Measurements from ENCODE around the gene ETV7.

GRCh38 chr6:36320475-36320874 lies 67.0 kb downstream of the ETV7 start:
- TF ChIP-seq EZH2 (IDR thresholded peaks at IDR 0.05; ENCODE audit: borderline replicate concordance, insufficient read depth, low read depth, low read length, poor library complexity, severe bottlenecking), result no peak
- TF ChIP-seq, protein P1, sequence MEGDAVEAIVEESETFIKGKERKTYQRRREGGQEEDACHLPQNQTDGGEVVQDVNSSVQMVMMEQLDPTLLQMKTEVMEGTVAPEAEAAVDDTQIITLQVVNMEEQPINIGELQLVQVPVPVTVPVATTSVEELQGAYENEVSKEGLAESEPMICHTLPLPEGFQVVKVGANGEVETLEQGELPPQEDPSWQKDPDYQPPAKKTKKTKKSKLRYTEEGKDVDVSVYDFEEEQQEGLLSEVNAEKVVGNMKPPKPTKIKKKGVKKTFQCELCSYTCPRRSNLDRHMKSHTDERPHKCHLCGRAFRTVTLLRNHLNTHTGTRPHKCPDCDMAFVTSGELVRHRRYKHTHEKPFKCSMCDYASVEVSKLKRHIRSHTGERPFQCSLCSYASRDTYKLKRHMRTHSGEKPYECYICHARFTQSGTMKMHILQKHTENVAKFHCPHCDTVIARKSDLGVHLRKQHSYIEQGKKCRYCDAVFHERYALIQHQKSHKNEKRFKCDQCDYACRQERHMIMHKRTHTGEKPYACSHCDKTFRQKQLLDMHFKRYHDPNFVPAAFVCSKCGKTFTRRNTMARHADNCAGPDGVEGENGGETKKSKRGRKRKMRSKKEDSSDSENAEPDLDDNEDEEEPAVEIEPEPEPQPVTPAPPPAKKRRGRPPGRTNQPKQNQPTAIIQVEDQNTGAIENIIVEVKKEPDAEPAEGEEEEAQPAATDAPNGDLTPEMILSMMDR (IDR thresholded peaks at IDR 0.05), result no peak

All from B cell (primary cell).